Upper lobe of left lung (tissue), 4 donors: Measurements from ENCODE around the gene KIF1A.

Experiments used
- CTCF ChIP-seq, 6 experiments: fragments of 450-650 bp in 4 of 6; fragments of 200-600 bp in 2 of 6; sonication (generic) in 2 of 6; IDR thresholded peaks; one replicate each; pipeline ENCODE4 v1.5.1; 2016 to 2019; ENCODE audit warnings: antibody characterized with exemption in 6 of 6
- EP300 ChIP-seq, 4 donors: sonication (generic); formaldehyde crosslinking; IDR thresholded peaks; one replicate each; pipeline ENCODE4 v1.5.1; 2017; ENCODE audit warnings: antibody characterized with exemption in 4 of 4, control low read depth in 2 of 4
- POLR2A ChIP-seq, 4 donors: fragments of 450-650 bp; IDR thresholded peaks; one replicate each; pipeline ENCODE4 v1.5.1; 2016 to 2017; ENCODE audit warnings: antibody characterized with exemption in 4 of 4, mild to moderate bottlenecking in 2 of 4
- POLR2AphosphoS5 ChIP-seq, 2 donors: sonication (generic); formaldehyde crosslinking; IDR thresholded peaks; one replicate each; pipeline ENCODE4 v1.5.1; 2017; ENCODE audit warnings: antibody characterized with exemption in 2 of 2

- TF ChIP-seq CTCF (IDR thresholded peaks at IDR 0.05) (no peak), POLR2AphosphoS5 (IDR thresholded peaks at IDR 0.05) (no peak), POLR2A (IDR thresholded peaks at IDR 0.05) (no peak), EP300 (IDR thresholded peaks at IDR 0.05) (no peak)
Observed at GRCh38 chr2:240687741-240688552, 132.1 kb downstream of the KIF1A start.
